ENCODE measurements around the gene RTEL1. TPM values are rescaled to one million over a fixed set of nuclear protein-coding genes. Genes with fewer than 3 reads are reported as not detected.
"Not testable (repeated sequence)": the region's sequence is repeated elsewhere in the genome, so short reads cannot be mapped to it uniquely, and the experiment has no call there.

Gene RTEL1
- total and polyA plus RNA-seq, 2 donors (not counting 1 experiment from before 2014, with no cell fraction given), result 4.7 to 12.4 TPM

GRCh38 chr20:63712191-63712590 lies 54.1 kb downstream of the RTEL1 start:
- H3K9me3 ChIP-seq (ENCODE audit: control insufficient read depth, insufficient read depth, low read depth, low read length), result no peaks in the 10 kb centered on the region
- no peak overlapping the region for H2AFZ ChIP-seq (ENCODE audit: low read length)
- H3K4me1 ChIP-seq (ENCODE audit: control insufficient read depth, extremely low read depth, insufficient read depth, low read length), result peaks cover 2% of the 10 kb centered on the region
- no peaks in the 10 kb centered on the region for H4K20me1 ChIP-seq (ENCODE audit: control insufficient read depth, extremely low read depth, insufficient read depth, low read length)
- no peak for TF ChIP-seq EZH2 (IDR thresholded peaks at IDR 0.05; ENCODE audit: low read length, missing control alignments)
- TF ChIP-seq, protein P1, sequence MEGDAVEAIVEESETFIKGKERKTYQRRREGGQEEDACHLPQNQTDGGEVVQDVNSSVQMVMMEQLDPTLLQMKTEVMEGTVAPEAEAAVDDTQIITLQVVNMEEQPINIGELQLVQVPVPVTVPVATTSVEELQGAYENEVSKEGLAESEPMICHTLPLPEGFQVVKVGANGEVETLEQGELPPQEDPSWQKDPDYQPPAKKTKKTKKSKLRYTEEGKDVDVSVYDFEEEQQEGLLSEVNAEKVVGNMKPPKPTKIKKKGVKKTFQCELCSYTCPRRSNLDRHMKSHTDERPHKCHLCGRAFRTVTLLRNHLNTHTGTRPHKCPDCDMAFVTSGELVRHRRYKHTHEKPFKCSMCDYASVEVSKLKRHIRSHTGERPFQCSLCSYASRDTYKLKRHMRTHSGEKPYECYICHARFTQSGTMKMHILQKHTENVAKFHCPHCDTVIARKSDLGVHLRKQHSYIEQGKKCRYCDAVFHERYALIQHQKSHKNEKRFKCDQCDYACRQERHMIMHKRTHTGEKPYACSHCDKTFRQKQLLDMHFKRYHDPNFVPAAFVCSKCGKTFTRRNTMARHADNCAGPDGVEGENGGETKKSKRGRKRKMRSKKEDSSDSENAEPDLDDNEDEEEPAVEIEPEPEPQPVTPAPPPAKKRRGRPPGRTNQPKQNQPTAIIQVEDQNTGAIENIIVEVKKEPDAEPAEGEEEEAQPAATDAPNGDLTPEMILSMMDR (conservative IDR thresholded peaks at IDR 0.05 in 1 of 2, IDR thresholded peaks at IDR 0.05 in 1 of 2; ENCODE audit: low read depth in 1 of 2, low read length in 2 of 2), result no peak
- H3K4me2 ChIP-seq (ENCODE audit: extremely low read depth, insufficient read depth, low read length), result no peak overlapping the region
- peaks cover 48% of the 10 kb centered on the region for H3K79me2 ChIP-seq (ENCODE audit: control insufficient read depth, insufficient read depth, low read length)
- H3K4me3 ChIP-seq (replicated peaks in 1 of 4; ENCODE audit: control extremely low read depth in 1 of 4, insufficient read depth in 1 of 4, low read depth in 3 of 4, low read length in 4 of 4), result no peak overlapping the region
- peaks cover 10% of the 10 kb centered on the region for H3K36me3 ChIP-seq (ENCODE audit: control insufficient read depth, insufficient read depth, low read length)
- no peak for DNase-seq (ENCODE audit: low read depth in 2 of 2)
- no peaks in the 10 kb centered on the region for H3K27me3 ChIP-seq (ENCODE audit: control insufficient read depth, insufficient read depth, low read length)
- H3K9ac ChIP-seq (ENCODE audit: insufficient read depth, low read length), result no peak overlapping the region
- H3K27ac ChIP-seq (ENCODE audit: insufficient read depth, low read length), result no peak overlapping the region

DNA sequence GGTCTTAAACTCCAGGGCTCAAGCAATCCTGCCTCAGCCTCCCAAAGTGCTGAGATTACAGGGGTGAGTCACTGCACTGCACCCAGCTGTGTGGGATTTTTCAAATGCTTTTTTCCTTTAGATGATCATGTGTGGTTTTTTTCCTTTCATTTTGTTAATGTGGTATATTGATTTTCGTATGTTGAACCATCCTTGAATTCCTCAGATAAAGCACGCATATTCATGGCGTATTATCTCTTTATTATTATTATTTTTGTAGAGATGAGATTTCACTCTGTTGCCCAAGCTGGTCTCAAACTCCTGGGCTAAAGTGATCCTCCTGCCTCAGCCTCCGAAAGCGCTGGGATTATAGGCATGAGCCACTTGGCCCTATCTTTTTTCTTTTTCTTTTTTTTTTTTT lies 56.7 kb downstream of the RTEL1 start:
- TF ChIP-seq EZH2 (IDR thresholded peaks at IDR 0.05; ENCODE audit: low read length, missing control alignments), result no peak
- TF ChIP-seq, protein P1 (conservative IDR thresholded peaks at IDR 0.05 in 1 of 2, IDR thresholded peaks at IDR 0.05 in 1 of 2; ENCODE audit: low read depth in 1 of 2, low read length in 2 of 2), result no peak
- no peaks in the 10 kb centered on the region for H4K20me1 ChIP-seq (ENCODE audit: control insufficient read depth, extremely low read depth, insufficient read depth, low read length)
- H3K27me3 ChIP-seq (ENCODE audit: control insufficient read depth, insufficient read depth, low read length), result no peaks in the 10 kb centered on the region
- H3K27ac ChIP-seq (ENCODE audit: insufficient read depth, low read length), result no peak overlapping the region
- DNase-seq (ENCODE audit: low read depth in 2 of 2), result no peak
- no peaks in the 10 kb centered on the region for H3K9me3 ChIP-seq (ENCODE audit: control insufficient read depth, insufficient read depth, low read depth, low read length)
- no peak overlapping the region for H3K4me3 ChIP-seq (replicated peaks in 1 of 4; ENCODE audit: control extremely low read depth in 1 of 4, insufficient read depth in 1 of 4, low read depth in 3 of 4, low read length in 4 of 4)
- H3K9ac ChIP-seq (ENCODE audit: insufficient read depth, low read length), result no peak overlapping the region
- H3K79me2 ChIP-seq (ENCODE audit: control insufficient read depth, insufficient read depth, low read length), result peaks cover 36% of the 10 kb centered on the region
- H2AFZ ChIP-seq (ENCODE audit: low read length), result no peak overlapping the region
- H3K4me2 ChIP-seq (ENCODE audit: extremely low read depth, insufficient read depth, low read length), result no peak overlapping the region
- peaks cover 9% of the 10 kb centered on the region for H3K36me3 ChIP-seq (ENCODE audit: control insufficient read depth, insufficient read depth, low read length)
- no peaks in the 10 kb centered on the region for H3K4me1 ChIP-seq (ENCODE audit: control insufficient read depth, extremely low read depth, insufficient read depth, low read length)

GRCh38 chr20:63718996-63719395 lies 60.9 kb downstream of the RTEL1 start:
- no peaks in the 10 kb centered on the region for H3K9me3 ChIP-seq (ENCODE audit: control insufficient read depth, insufficient read depth, low read depth, low read length)
- H3K27me3 ChIP-seq (ENCODE audit: control insufficient read depth, insufficient read depth, low read length), result no peaks in the 10 kb centered on the region
- no peak overlapping the region for H3K9ac ChIP-seq (ENCODE audit: insufficient read depth, low read length)
- peaks cover 26% of the 10 kb centered on the region for H3K79me2 ChIP-seq (ENCODE audit: control insufficient read depth, insufficient read depth, low read length)
- H3K36me3 ChIP-seq (ENCODE audit: control insufficient read depth, insufficient read depth, low read length), result peaks cover 10% of the 10 kb centered on the region
- no peak overlapping the region for H3K27ac ChIP-seq (ENCODE audit: insufficient read depth, low read length)
- no peak overlapping the region for H3K4me2 ChIP-seq (ENCODE audit: extremely low read depth, insufficient read depth, low read length)
- H3K4me1 ChIP-seq (ENCODE audit: control insufficient read depth, extremely low read depth, insufficient read depth, low read length), result no peaks in the 10 kb centered on the region
- no peak overlapping the region for H2AFZ ChIP-seq (ENCODE audit: low read length)
- H3K4me3 ChIP-seq (replicated peaks in 1 of 4; ENCODE audit: control extremely low read depth in 1 of 4, insufficient read depth in 1 of 4, low read depth in 3 of 4, low read length in 4 of 4), result no peak overlapping the region
- no peak for DNase-seq (ENCODE audit: low read depth in 2 of 2)
- no peaks in the 10 kb centered on the region for H4K20me1 ChIP-seq (ENCODE audit: control insufficient read depth, extremely low read depth, insufficient read depth, low read length)
- TF ChIP-seq EZH2 (IDR thresholded peaks at IDR 0.05; ENCODE audit: low read length, missing control alignments), result no peak
- TF ChIP-seq, protein P1 (conservative IDR thresholded peaks at IDR 0.05 in 1 of 2, IDR thresholded peaks at IDR 0.05 in 1 of 2; ENCODE audit: low read depth in 1 of 2, low read length in 2 of 2), result no peak

DNA sequence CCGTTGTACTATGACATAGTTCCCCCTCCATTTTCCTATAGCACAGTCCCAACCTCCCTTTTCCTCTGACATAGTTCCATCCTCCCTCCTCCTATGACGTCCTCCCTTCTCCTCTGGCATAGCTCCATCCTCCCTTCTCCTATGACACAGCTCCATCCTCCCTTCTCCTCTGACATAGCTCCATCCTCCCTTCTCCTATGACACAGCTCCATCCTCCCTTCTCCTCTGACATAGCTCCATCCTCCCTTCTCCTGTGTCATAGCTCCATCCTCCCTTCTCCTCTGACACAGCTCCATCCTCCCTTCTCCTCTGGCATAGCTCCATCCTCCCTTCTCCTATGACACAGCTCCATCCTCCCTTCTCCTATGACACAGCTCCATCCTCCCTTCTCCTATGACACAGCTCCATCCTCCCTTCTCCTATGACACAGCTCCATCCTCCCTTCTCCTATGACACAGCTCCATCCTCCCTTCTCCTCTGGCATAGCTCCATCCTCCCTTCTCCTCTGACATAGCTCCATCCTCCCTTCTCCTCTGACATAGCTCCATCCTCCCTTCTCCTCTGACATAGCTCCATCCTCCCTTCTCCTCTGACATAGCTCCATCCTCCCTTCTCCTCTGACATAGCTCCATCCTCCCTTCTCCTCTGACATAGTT lies 65.0 kb downstream of the RTEL1 start:
- H3K4me1 ChIP-seq (ENCODE audit: control insufficient read depth, extremely low read depth, insufficient read depth, low read length); H4K20me1 ChIP-seq (ENCODE audit: control insufficient read depth, extremely low read depth, insufficient read depth, low read length); H3K4me2 ChIP-seq (ENCODE audit: extremely low read depth, insufficient read depth, low read length); H3K4me3 ChIP-seq (replicated peaks in 1 of 4; ENCODE audit: control extremely low read depth in 1 of 4, insufficient read depth in 1 of 4, low read depth in 3 of 4, low read length in 4 of 4); H3K9ac ChIP-seq (ENCODE audit: insufficient read depth, low read length); H3K27ac ChIP-seq (ENCODE audit: insufficient read depth, low read length); H3K27me3 ChIP-seq (ENCODE audit: control insufficient read depth, insufficient read depth, low read length); H2AFZ ChIP-seq (ENCODE audit: low read length); H3K9me3 ChIP-seq (ENCODE audit: control insufficient read depth, insufficient read depth, low read depth, low read length); H3K36me3 ChIP-seq (ENCODE audit: control insufficient read depth, insufficient read depth, low read length): not testable (repeated sequence)
- DNase-seq (ENCODE audit: low read depth in 2 of 2), result peak in 1 of 2 donors; percentile 16
- peaks cover 17% of the 10 kb centered on the region for H3K79me2 ChIP-seq (ENCODE audit: control insufficient read depth, insufficient read depth, low read length)

Data from fibroblast of lung (primary cell).